Tibial artery (tissue), 4 donors: ENCODE measurements around the gene CXCR1.

Source experiments
- DNase-seq, 2 donors: peaks; one replicate each; pipeline ENCODE4 v3.0.0-alpha.2; 2019
- H3K27ac ChIP-seq, 2 donors: fragments of 200-600 bp; sonication (generic) in 1 of 2; 1 replicate in 1 of 2; 2 replicates in 1 of 2; pipeline ENCODE4 v1.5.1; 2018 to 2019; ENCODE audit warnings: mild to moderate bottlenecking in 1 of 2
- H3K27me3 ChIP-seq, 2 donors: fragments of 200-600 bp; sonication (generic) in 1 of 2; one replicate each; pipeline versions ENCODE4 v1.5.1 to v1.6.0; 2016 to 2019
- H3K36me3 ChIP-seq, 3 donors: fragments of 200-600 bp; sonication (generic) in 2 of 3; one replicate each; pipeline ENCODE4 v1.5.1; 2016 to 2019; ENCODE audit warnings: mild to moderate bottlenecking in 2 of 3
- H3K4me1 ChIP-seq, 4 donors: fragments of 200-600 bp; sonication (generic) in 2 of 4; 1 replicate in 3 of 4; 2 replicates in 1 of 4; pipeline ENCODE4 v1.5.1; 2016 to 2019
- H3K4me3 ChIP-seq, 2 donors: fragments of 200-600 bp; sonication (generic) in 1 of 2; 1 replicate in 1 of 2; 2 replicates in 1 of 2; pipeline ENCODE4 v1.5.1; 2018 to 2019; ENCODE audit warnings: mild to moderate bottlenecking in 2 of 2
- H3K9me3 ChIP-seq, 3 donors: fragments of 200-600 bp; sonication (generic) in 1 of 3; one replicate each; pipeline ENCODE4 v1.5.1; 2016 to 2019
- CTCF ChIP-seq, 2 experiments: fragments of 200-600 bp in 1 of 2; fragments of 450-650 bp in 1 of 2; IDR thresholded peaks; one replicate each; pipeline ENCODE4 v1.5.1; 2017 to 2019; ENCODE audit warnings: antibody characterized with exemption in 2 of 2, mild to moderate bottlenecking in 1 of 2, moderate library complexity in 1 of 2
- intact Hi-C: fragments of 100-400 bp; cut with DNase I; formaldehyde crosslinking; loops from one replicate; pipeline ENCODE4 v1.15.0; 2023; ENCODE audit warnings: low total_unique reads

The CXCR1 gene

GRCh38 chr2:218194880-218195279 is 28.1 kb upstream of the CXCR1 start:
- peak in 1 of 2 donors; percentile 41 for DNase-seq
- H3K27me3 ChIP-seq: peaks cover 0 to 3% of the 10 kb centered on the region in 2 donors

GRCh38 chr2:218193701-218194100 is 26.9 kb upstream of the CXCR1 start:
- DNase-seq: no peak
- intact Hi-C loops: no loop called here
- H3K4me3 ChIP-seq: no peak overlapping the region
- no peaks in the 10 kb centered on the region for H3K36me3 ChIP-seq
- no peaks in the 10 kb centered on the region for H3K4me1 ChIP-seq
- H3K9me3 ChIP-seq: no peaks in the 10 kb centered on the region
- TF ChIP-seq CTCF (IDR thresholded peaks at IDR 0.05): no peak
- H3K27ac ChIP-seq: no peak overlapping the region
- peaks cover 0 to 3% of the 10 kb centered on the region in 2 donors for H3K27me3 ChIP-seq

More at GRCh38 chr2:218194880-218195279, 28.1 kb upstream of the CXCR1 start:
- Histone ChIP-seq H3K9me3 (no peaks in the 10 kb centered on the region), H3K4me1 (no peaks in the 10 kb centered on the region), H3K27ac (no peak overlapping the region), H3K36me3 (no peaks in the 10 kb centered on the region), H3K4me3 (no peak overlapping the region)
- intact Hi-C loops: no loop called here
- no peak for TF ChIP-seq CTCF (IDR thresholded peaks at IDR 0.05)

- no peak for TF ChIP-seq CTCF (IDR thresholded peaks at IDR 0.05)
- H3K9me3 ChIP-seq: no peaks in the 10 kb centered on the region
- no peak for DNase-seq
- intact Hi-C loops: no loop called here
- H3K27me3 ChIP-seq: peaks cover 0 to 3% of the 10 kb centered on the region in 2 donors
- no peak overlapping the region for H3K4me3 ChIP-seq
- no peaks in the 10 kb centered on the region for H3K36me3 ChIP-seq
- H3K27ac ChIP-seq: no peak overlapping the region
- H3K4me1 ChIP-seq: no peaks in the 10 kb centered on the region
These were observed 26.2 kb upstream of the CXCR1 start for GRCh38 chr2:218192902-218193430.

GRCh38 chr2:218188528-218188927 is 21.8 kb upstream of the CXCR1 start:
- DNase-seq: no peak
- no peak overlapping the region for H3K4me3 ChIP-seq
- no peak overlapping the region for H3K27ac ChIP-seq
- TF ChIP-seq CTCF (IDR thresholded peaks at IDR 0.05): no peak
- H3K36me3 ChIP-seq: no peaks in the 10 kb centered on the region
- no peaks in the 10 kb centered on the region for H3K27me3 ChIP-seq
- intact Hi-C loops: loop anchor here (5.0 kb wide), 1 partner anchor 79 kb away; no protein-coding TSS in a partner anchor
- H3K4me1 ChIP-seq: peaks cover 0 to 16% (median 5%) of the 10 kb centered on the region in 4 donors
- H3K9me3 ChIP-seq: no peaks in the 10 kb centered on the region

- H3K27me3 ChIP-seq: no peaks in the 10 kb centered on the region
- H3K27ac ChIP-seq: no peak overlapping the region
- no peak for TF ChIP-seq CTCF (IDR thresholded peaks at IDR 0.05)
- H3K36me3 ChIP-seq: no peaks in the 10 kb centered on the region
- no peaks in the 10 kb centered on the region for H3K9me3 ChIP-seq
- DNase-seq: no peak
- peaks cover 0 to 16% (median 5%) of the 10 kb centered on the region in 4 donors for H3K4me1 ChIP-seq
- intact Hi-C loops: loop anchor here (5.0 kb wide), 1 partner anchor 80 kb away; no protein-coding TSS in a partner anchor
- no peak overlapping the region for H3K4me3 ChIP-seq
These were observed 20.7 kb upstream of the CXCR1 start for GRCh38 chr2:218187296-218188015.
